NOMO-1 treated with DMSO at 0.1 percent for 48 hours (cell line): ENCODE measurements around the gene KICS2.

Experiments used
- DNase-seq: peaks from one replicate; lab custom pipeline; 2025; ENCODE audit not compliant: unreplicated experiment; lab: John Stamatoyannopoulos, UW

KICS2 gene

GRCh38 chr12:64222009-64222765, at the start of gene KICS2:
KICS2 (minus strand) TSS chr12:64222296; CDS start chr12:64222237, 59 bp downstream.
- DNase-seq: peak; percentile 80

GRCh38 chr12:64270411-64270810, 48.3 kb upstream of the KICS2 start:
- no peak for DNase-seq

- no peak for DNase-seq
Measured at GRCh38 chr12:64269161-64269560, 47.1 kb upstream of the KICS2 start.

GRCh38 chr12:64268409-64268808, 46.3 kb upstream of the KICS2 start:
- peak; percentile 22 for DNase-seq

GRCh38 chr12:64265839-64266238, 43.7 kb upstream of the KICS2 start:
- peak; percentile 31 for DNase-seq

- no peak for DNase-seq
Measured at GRCh38 chr12:64261813-64262212, 39.7 kb upstream of the KICS2 start.

GRCh38 chr12:64258576-64258975, 36.5 kb upstream of the KICS2 start:
- no peak for DNase-seq

GRCh38 chr12:64256166-64256800, 34.2 kb upstream of the KICS2 start:
- DNase-seq: peak; percentile 50

GRCh38 chr12:64255249-64255648, 33.2 kb upstream of the KICS2 start:
- no peak for DNase-seq

GRCh38 chr12:64253356-64253755, 31.3 kb upstream of the KICS2 start:
- DNase-seq: no peak

- DNase-seq: no peak
Measured at GRCh38 chr12:64252681-64253080, 30.6 kb upstream of the KICS2 start.

- DNase-seq: no peak
Measured at GRCh38 chr12:64243809-64244208, 21.7 kb upstream of the KICS2 start.

- DNase-seq: no peak
Measured at GRCh38 chr12:64240781-64241180, 18.7 kb upstream of the KICS2 start.

- no peak for DNase-seq
Measured at GRCh38 chr12:64237382-64237781, 15.3 kb upstream of the KICS2 start.

- peak; percentile 12 for DNase-seq
Measured at GRCh38 chr12:64236549-64236948, 14.5 kb upstream of the KICS2 start.

- DNase-seq: no peak
Measured at GRCh38 chr12:64232196-64232595, 10.1 kb upstream of the KICS2 start.

GRCh38 chr12:64229796-64230195, 7.7 kb upstream of the KICS2 start:
- DNase-seq: no peak

- DNase-seq: no peak
Measured at GRCh38 chr12:64229240-64229639, 7.1 kb upstream of the KICS2 start.

GRCh38 chr12:64225626-64226025, 3.5 kb upstream of the KICS2 start:
- no peak for DNase-seq

GRCh38 chr12:64221651-64222008, 466 bp downstream of the KICS2 start:
- peak; percentile 59 for DNase-seq

- DNase-seq: no peak
Measured at GRCh38 chr12:64220046-64220445, 2.0 kb downstream of the KICS2 start.

- DNase-seq: no peak
Measured at GRCh38 chr12:64219145-64219544, 3.0 kb downstream of the KICS2 start.

GRCh38 chr12:64218597-64218996, 3.5 kb downstream of the KICS2 start:
- peak; percentile 56 for DNase-seq
